Lower lobe of right lung (tissue), 2 donors: ENCODE measurements around the gene BAHD1. TPM values are rescaled to one million over a fixed set of nuclear protein-coding genes. Genes with fewer than 3 reads are reported as not detected.

ENCODE experiments used
- ATAC-seq, 2 donors: fragments of 200-7000 bp; cut with Tn5 transposase; one replicate each; pipeline ENCODE4 v1.9.1; 2020 to 2022; ENCODE audit warnings: mild to moderate bottlenecking in 2 of 2, moderate library complexity in 2 of 2
- DNase-seq: peaks from one replicate; pipeline ENCODE4 v3.0.0-alpha.2; 2020
- H3K27ac ChIP-seq: fragments of 200-600 bp; one replicate; pipeline ENCODE4 v1.8.0; 2022
- H3K27me3 ChIP-seq: fragments of 200-600 bp; one replicate; pipeline ENCODE4 v1.8.0; 2022; ENCODE audit warnings: low read depth
- H3K36me3 ChIP-seq: fragments of 200-600 bp; one replicate; pipeline ENCODE4 v1.8.0; 2022; ENCODE audit warnings: mild to moderate bottlenecking
- H3K4me1 ChIP-seq: fragments of 200-600 bp; one replicate; pipeline ENCODE4 v1.8.0; 2022
- H3K4me3 ChIP-seq: fragments of 200-600 bp; one replicate; pipeline ENCODE4 v1.8.0; 2022; ENCODE audit warnings: mild to moderate bottlenecking
- H3K9me3 ChIP-seq: fragments of 200-600 bp; one replicate; pipeline ENCODE4 v1.8.0; 2022
- CTCF ChIP-seq: fragments of 200-600 bp; IDR thresholded peaks from one replicate; pipeline ENCODE4 v1.8.0; 2022; ENCODE audit warnings: antibody characterized with exemption, mild to moderate bottlenecking
- intact Hi-C: fragments of 100-400 bp; cut with DNase I; formaldehyde crosslinking; loops from one replicate; pipeline ENCODE4 v1.11.0; 2022
- total RNA-seq: library from RNA; stranded (reverse); fragmentation: NEBNext Ultra II Directional; extraction: Animal tissue kit (Norgen Biotek cat#: 25700); gene quantifications from one replicate; pipeline ENCODE4 v1.2.1, GENCODE V29; 2021
- donor health status: DM: no; HTN: yes; CAD: no; lungs with severe emphysema.

Gene BAHD1
- total RNA-seq, 1 donor from 2014 or later = 23.9 TPM

GRCh38 chr15:40468898-40469331 is 28.2 kb downstream of the BAHD1 start:
- TF ChIP-seq CTCF = no peak
- Histone ChIP-seq H3K4me1 (peaks cover 26% of the 10 kb centered on the region), H3K9me3 (no peaks in the 10 kb centered on the region), H3K36me3 (peaks cover 31% of the 10 kb centered on the region), H3K27me3 (no peaks in the 10 kb centered on the region), H3K4me3 (no peak overlapping the region), H3K27ac (no peak overlapping the region)
- no peak for DNase-seq
- intact Hi-C loops = no loop called here
- ATAC-seq = no peak

- intact Hi-C loops = no loop called here
- Histone ChIP-seq H3K9me3 (no peaks in the 10 kb centered on the region), H3K27me3 (no peaks in the 10 kb centered on the region), H3K4me1 (peaks cover 26% of the 10 kb centered on the region), H3K27ac (peak overlapping the region; percentile 94), H3K36me3 (peaks cover 22% of the 10 kb centered on the region), H3K4me3 (peak overlapping the region; percentile 96)
- DNase-seq = no peak
- TF ChIP-seq CTCF = no peak
- ATAC-seq = no peak
Measured at GRCh38 chr15:40469776-40470390, 29.1 kb downstream of the BAHD1 start.

GRCh38 chr15:40470423-40471104 is 29.8 kb downstream of the BAHD1 start, which contains the start of gene CHST14:
Gene CHST14 (plus strand): TSS chr15:40470984. CDS start chr15:40471214, 230 bp downstream.
- no peak for TF ChIP-seq CTCF
- Histone ChIP-seq H3K27ac (peak within 1 kb of the TSS; percentile 94), H3K4me3 (peak within 1 kb of the TSS; percentile 96), H3K9me3 (no peaks in the 10 kb centered on the region), H3K36me3 (peaks cover 15% of the 10 kb centered on the region), H3K27me3 (no peaks in the 10 kb centered on the region), H3K4me1 (peaks cover 26% of the 10 kb centered on the region)
- peak; percentile 69 for DNase-seq
- peak; percentile 87 to 90 for ATAC-seq
- intact Hi-C loops = no loop called here

GRCh38 chr15:40471105-40471807 is 30.5 kb downstream of the BAHD1 start:
- no peak for TF ChIP-seq CTCF
- ATAC-seq = peak; percentile 57 to 60
- Histone ChIP-seq H3K4me3 (peak overlapping the region; percentile 96), H3K27me3 (no peaks in the 10 kb centered on the region), H3K36me3 (peaks cover 8% of the 10 kb centered on the region), H3K4me1 (peaks cover 22% of the 10 kb centered on the region), H3K27ac (peak overlapping the region; percentile 94), H3K9me3 (no peaks in the 10 kb centered on the region)
- DNase-seq = no peak
- intact Hi-C loops = no loop called here

DNA sequence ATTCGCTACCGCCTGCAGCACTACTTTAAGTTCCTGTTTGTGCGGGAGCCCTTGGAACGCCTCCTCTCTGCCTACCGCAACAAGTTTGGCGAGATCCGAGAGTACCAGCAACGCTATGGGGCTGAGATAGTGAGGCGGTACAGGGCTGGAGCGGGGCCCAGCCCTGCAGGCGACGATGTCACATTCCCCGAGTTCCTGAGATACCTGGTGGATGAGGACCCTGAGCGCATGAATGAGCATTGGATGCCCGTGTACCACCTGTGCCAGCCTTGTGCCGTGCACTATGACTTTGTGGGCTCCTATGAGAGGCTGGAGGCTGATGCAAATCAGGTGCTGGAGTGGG is 31.0 kb downstream of the BAHD1 start:
- TF ChIP-seq CTCF = no peak
- H3K4me3 ChIP-seq = peak overlapping the region; percentile 96
- no peaks in the 10 kb centered on the region for H3K9me3 ChIP-seq
- H3K4me1 ChIP-seq = peaks cover 19% of the 10 kb centered on the region
- intact Hi-C loops = no loop called here
- H3K27me3 ChIP-seq = no peaks in the 10 kb centered on the region
- peaks cover 4% of the 10 kb centered on the region for H3K36me3 ChIP-seq
- peak; percentile 57 for ATAC-seq
- peak overlapping the region; percentile 94 for H3K27ac ChIP-seq
- DNase-seq = peak; percentile 61
